ENCODE measurements around the gene ASXL1. TPM values are rescaled to one million over a fixed set of nuclear protein-coding genes. Genes with fewer than 3 reads are reported as not detected.
A peak's percentile ranks its signal among the peaks of the same experiment; 100 is the strongest.

ASXL1 gene
- total and polyA plus RNA-seq, 9 of the 15 experiments (the other 6 are each of a cell fraction or from before 2014, with no cell fraction given), result 6.5 to 65.3 (median 32.3) TPM

- TF ChIP-seq CHD7 (IDR thresholded peaks at IDR 0.05; ENCODE audit: low read depth, low read length), result no peak
- TF ChIP-seq CCNT2 (IDR thresholded peaks at IDR 0.05; ENCODE audit: borderline replicate concordance, extremely low read depth, insufficient read length, low read depth, low read length), result no peak
- no peak for TF ChIP-seq TAF7 (tag; IDR thresholded peaks at IDR 0.05)
- TF ChIP-seq TOE1 (IDR thresholded peaks at IDR 0.05; ENCODE audit: borderline replicate concordance), result peak; percentile 23; the same call in 1 of the 2 replicates
- no peak for TF ChIP-seq TOE1 (CRISPR knock-in tag; IDR thresholded peaks at IDR 0.05; ENCODE audit: borderline replicate concordance, low read depth)
- no peak for TF ChIP-seq STAT6 (CRISPR knock-in tag; IDR thresholded peaks at IDR 0.05)
- peak in 1 of 2 experiments; percentile 25; a peak in 1 of 4 replicates for TF ChIP-seq RAD21 (CRISPR knock-in tag; conservative IDR thresholded peaks at IDR 0.05 in 1 of 2, IDR thresholded peaks at IDR 0.05 in 1 of 2)
- TF ChIP-seq MYC (IDR thresholded peaks at IDR 0.05; ENCODE audit: low read depth, low read length), result peak; percentile 52
- TF ChIP-seq MYC (CRISPR knock-in tag; IDR thresholded peaks at IDR 0.05; ENCODE audit: borderline replicate concordance, low read depth), result no peak
- TF ChIP-seq USF2 (CRISPR knock-in tag; IDR thresholded peaks at IDR 0.05), result no peak
- no peak for TF ChIP-seq MCM5 (IDR thresholded peaks at IDR 0.05; ENCODE audit: low read depth)
- no peak for TF ChIP-seq RBM17 (IDR thresholded peaks at IDR 0.05; ENCODE audit: borderline replicate concordance, low read depth, low read length)
These were observed 39.5 kb downstream of the ASXL1 start (continued) for GRCh38 chr20:32397567-32398084.
